ENCODE data around the gene MACF1. TPM values are rescaled to one million over a fixed set of nuclear protein-coding genes. Genes with fewer than 3 reads are reported as not detected.

MACF1 gene
- total RNA-seq, 1 donor from 2014 or later, result 185 TPM

GRCh38 chr1:39450956-39451606 is 246.6 kb downstream of the MACF1 start:
- DNase-seq (ENCODE audit: low read depth, low spot score), result no peak
- TF ChIP-seq CTCF (conservative IDR thresholded peaks at IDR 0.05), result no peak
- H3K4me3 Mint-ChIP-seq, result no peak overlapping the region
- no peak overlapping the region for H3K27ac Mint-ChIP-seq (ENCODE audit: unreplicated experiment)
- H3K27me3 Mint-ChIP-seq (ENCODE audit: low read depth), result no peaks in the 10 kb centered on the region
- H3K4me1 Mint-ChIP-seq, result no peaks in the 10 kb centered on the region
- peaks cover 33% of the 10 kb centered on the region for H3K36me3 Mint-ChIP-seq (ENCODE audit: low read depth)
- no peaks in the 10 kb centered on the region for H3K9me3 Mint-ChIP-seq

GRCh38 chr1:39452081-39452480 is 247.6 kb downstream of the MACF1 start:
- no peaks in the 10 kb centered on the region for H3K4me1 Mint-ChIP-seq
- no peaks in the 10 kb centered on the region for H3K9me3 Mint-ChIP-seq
- no peak for DNase-seq (ENCODE audit: low read depth, low spot score)
- H3K36me3 Mint-ChIP-seq (ENCODE audit: low read depth), result peaks cover 36% of the 10 kb centered on the region
- H3K4me3 Mint-ChIP-seq, result no peak overlapping the region
- no peak overlapping the region for H3K27ac Mint-ChIP-seq (ENCODE audit: unreplicated experiment)
- TF ChIP-seq CTCF (conservative IDR thresholded peaks at IDR 0.05), result no peak
- H3K27me3 Mint-ChIP-seq (ENCODE audit: low read depth), result no peaks in the 10 kb centered on the region

GRCh38 chr1:39452540-39452939 is 248.0 kb downstream of the MACF1 start:
- Mint-ChIP-seq H3K4me1 (no peaks in the 10 kb centered on the region), H3K27me3 (ENCODE audit: low read depth) (no peaks in the 10 kb centered on the region), H3K27ac (ENCODE audit: unreplicated experiment) (no peak overlapping the region), H3K9me3 (no peaks in the 10 kb centered on the region), H3K36me3 (ENCODE audit: low read depth) (peaks cover 37% of the 10 kb centered on the region), H3K4me3 (no peak overlapping the region)
- DNase-seq (ENCODE audit: low read depth, low spot score), result no peak
- no peak for TF ChIP-seq CTCF (conservative IDR thresholded peaks at IDR 0.05)

GRCh38 chr1:39453603-39454002 is 249.1 kb downstream of the MACF1 start:
- DNase-seq (ENCODE audit: low read depth, low spot score), result no peak
- Mint-ChIP-seq H3K36me3 (ENCODE audit: low read depth) (peaks cover 32% of the 10 kb centered on the region), H3K4me1 (no peaks in the 10 kb centered on the region), H3K27ac (ENCODE audit: unreplicated experiment) (no peak overlapping the region), H3K9me3 (no peaks in the 10 kb centered on the region), H3K4me3 (no peak overlapping the region), H3K27me3 (ENCODE audit: low read depth) (no peaks in the 10 kb centered on the region)
- no peak for TF ChIP-seq CTCF (conservative IDR thresholded peaks at IDR 0.05)

- Mint-ChIP-seq H3K27me3 (ENCODE audit: low read depth) (no peaks in the 10 kb centered on the region), H3K4me1 (no peaks in the 10 kb centered on the region), H3K4me3 (no peak overlapping the region), H3K27ac (ENCODE audit: unreplicated experiment) (no peak overlapping the region), H3K36me3 (ENCODE audit: low read depth) (peaks cover 50% of the 10 kb centered on the region), H3K9me3 (no peaks in the 10 kb centered on the region)
- no peak for TF ChIP-seq CTCF (conservative IDR thresholded peaks at IDR 0.05)
- DNase-seq (ENCODE audit: low read depth, low spot score), result no peak
These were observed 254.5 kb downstream of the MACF1 start for GRCh38 chr1:39458991-39459390.
